Measurements from ENCODE around the gene IZUMO3. TPM values are rescaled to one million over a fixed set of nuclear protein-coding genes. Genes with fewer than 3 reads are reported as not detected.

Gene IZUMO3
- polyA plus RNA-seq, 1 donor from 2014 or later = not detected

DNA sequence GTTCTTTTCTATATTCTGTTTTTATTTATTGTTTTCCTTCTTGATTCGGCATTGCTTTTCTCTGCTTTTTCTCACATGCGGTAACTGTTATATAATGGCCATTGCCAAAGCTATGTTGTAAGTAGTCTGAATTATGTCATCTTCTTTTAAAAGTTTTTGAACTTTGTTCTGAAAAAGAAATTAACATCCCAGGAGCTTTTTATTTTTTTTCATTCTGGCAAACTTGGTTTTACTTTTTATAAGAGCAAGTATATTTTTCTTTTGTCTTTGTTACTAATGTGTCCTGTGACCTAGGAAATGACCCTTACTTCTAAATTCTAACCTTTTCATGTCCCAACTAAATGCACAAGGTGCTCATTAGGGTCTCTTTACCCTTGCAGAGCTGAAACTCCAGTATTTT lies 26.7 kb upstream of the IZUMO3 start:
- TF ChIP-seq REST (IDR thresholded peaks at IDR 0.05; ENCODE audit: borderline replicate concordance) = no peak
- no peak for TF ChIP-seq EP300 (conservative IDR thresholded peaks at IDR 0.05; ENCODE audit: poor library complexity, severe bottlenecking)
- no peak for TF ChIP-seq TAF1 (IDR thresholded peaks at IDR 0.05; ENCODE audit: low read depth)
- TF ChIP-seq, protein P1, sequence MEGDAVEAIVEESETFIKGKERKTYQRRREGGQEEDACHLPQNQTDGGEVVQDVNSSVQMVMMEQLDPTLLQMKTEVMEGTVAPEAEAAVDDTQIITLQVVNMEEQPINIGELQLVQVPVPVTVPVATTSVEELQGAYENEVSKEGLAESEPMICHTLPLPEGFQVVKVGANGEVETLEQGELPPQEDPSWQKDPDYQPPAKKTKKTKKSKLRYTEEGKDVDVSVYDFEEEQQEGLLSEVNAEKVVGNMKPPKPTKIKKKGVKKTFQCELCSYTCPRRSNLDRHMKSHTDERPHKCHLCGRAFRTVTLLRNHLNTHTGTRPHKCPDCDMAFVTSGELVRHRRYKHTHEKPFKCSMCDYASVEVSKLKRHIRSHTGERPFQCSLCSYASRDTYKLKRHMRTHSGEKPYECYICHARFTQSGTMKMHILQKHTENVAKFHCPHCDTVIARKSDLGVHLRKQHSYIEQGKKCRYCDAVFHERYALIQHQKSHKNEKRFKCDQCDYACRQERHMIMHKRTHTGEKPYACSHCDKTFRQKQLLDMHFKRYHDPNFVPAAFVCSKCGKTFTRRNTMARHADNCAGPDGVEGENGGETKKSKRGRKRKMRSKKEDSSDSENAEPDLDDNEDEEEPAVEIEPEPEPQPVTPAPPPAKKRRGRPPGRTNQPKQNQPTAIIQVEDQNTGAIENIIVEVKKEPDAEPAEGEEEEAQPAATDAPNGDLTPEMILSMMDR (IDR thresholded peaks at IDR 0.05; ENCODE audit: poor library complexity, severe bottlenecking) = no peak
- no peak for TF ChIP-seq RAD21 (conservative IDR thresholded peaks at IDR 0.05)
- no peak for TF ChIP-seq EZH2 (IDR thresholded peaks at IDR 0.05; ENCODE audit: borderline replicate concordance, insufficient read depth, low read length, poor library complexity, severe bottlenecking)
- TF ChIP-seq SMC3 (conservative IDR thresholded peaks at IDR 0.05; ENCODE audit: poor library complexity) = no peak
- TF ChIP-seq POLR2AphosphoS5 (IDR thresholded peaks at IDR 0.05) = no peak
- TF ChIP-seq MXI1 (conservative IDR thresholded peaks at IDR 0.05; ENCODE audit: poor library complexity, severe bottlenecking) = no peak
- no peaks in the 10 kb centered on the region for H3K9me3 ChIP-seq (ENCODE audit: low read length)
- H3K9ac ChIP-seq (ENCODE audit: low read length) = no peak overlapping the region
- no peak overlapping the region for H2AFZ ChIP-seq (ENCODE audit: low read depth, low read length)
- H3K79me2 ChIP-seq (replicated peaks; ENCODE audit: insufficient read depth, low read length) = no peaks in the 10 kb centered on the region
- H3K36me3 ChIP-seq (ENCODE audit: insufficient read depth, low read length) = no peaks in the 10 kb centered on the region
- no peaks in the 10 kb centered on the region for H4K20me1 ChIP-seq (ENCODE audit: insufficient read depth)
- no peaks in the 10 kb centered on the region for H3F3A ChIP-seq (ENCODE audit: insufficient read depth, low read length, poor library complexity, severe bottlenecking)
- H3K27ac ChIP-seq (ENCODE audit: low read length) = no peak overlapping the region
- H3K27me3 ChIP-seq (ENCODE audit: insufficient read depth, low read depth, low read length) = no peaks in the 10 kb centered on the region
- H3K9me2 ChIP-seq (ENCODE audit: insufficient read depth, low read length) = no peaks in the 10 kb centered on the region
- no peak overlapping the region for H3K4me2 ChIP-seq (ENCODE audit: low read length)
- no peak overlapping the region for H3K4me3 ChIP-seq (ENCODE audit: low read length)

GRCh38 chr9:24561957-24562356 lies 16.3 kb upstream of the IZUMO3 start:
- Histone ChIP-seq H2AFZ (ENCODE audit: low read depth, low read length) (no peak overlapping the region), H3K9ac (ENCODE audit: low read length) (no peak overlapping the region), H3K4me3 (ENCODE audit: low read length) (no peak overlapping the region), H3K9me2 (ENCODE audit: insufficient read depth, low read length) (no peaks in the 10 kb centered on the region), H4K20me1 (ENCODE audit: insufficient read depth) (no peaks in the 10 kb centered on the region), H3K27ac (ENCODE audit: low read length) (no peak overlapping the region), H3F3A (ENCODE audit: insufficient read depth, low read length, poor library complexity, severe bottlenecking) (no peaks in the 10 kb centered on the region), H3K9me3 (ENCODE audit: low read length) (no peaks in the 10 kb centered on the region), H3K27me3 (ENCODE audit: insufficient read depth, low read depth, low read length) (no peaks in the 10 kb centered on the region), H3K4me2 (ENCODE audit: low read length) (no peak overlapping the region), H3K79me2 (replicated peaks; ENCODE audit: insufficient read depth, low read length) (no peaks in the 10 kb centered on the region), H3K36me3 (ENCODE audit: insufficient read depth, low read length) (no peaks in the 10 kb centered on the region)
- TF ChIP-seq REST (IDR thresholded peaks at IDR 0.05; ENCODE audit: borderline replicate concordance) = no peak
